ENCODE measurements around the gene KIAA1755. TPM values are rescaled to one million over a fixed set of nuclear protein-coding genes. Genes with fewer than 3 reads are reported as not detected.

The KIAA1755 gene
- total RNA-seq, 4 donors from 2014 or later: 0.12 to 3.4 (median 0.39) TPM

Other genes with a start within 250 kb of the KIAA1755 start
- 10 to 100 TPM in 3 of 4 donors, 1 to 10 TPM in 1; 5.1 to 14.7 (median 10.5) TPM for gene TTI1, start 227.3 kb downstream of the KIAA1755 start, total RNA-seq
- gene RPRD1B, start 227.0 kb downstream of the KIAA1755 start, total RNA-seq: 10 to 100 TPM; 15.2 to 25.9 (median 23.6) TPM
- 10 to 100 TPM in 2 of 4 donors, 1 to 10 TPM in 2; 2.8 to 33.2 (median 11.5) TPM for gene TGM2, start 95.5 kb downstream of the KIAA1755 start, total RNA-seq
- gene BPI, start 43.4 kb upstream of the KIAA1755 start, total RNA-seq: under 1 TPM in 1 of 4 donors, not detected in 3; 0.26 TPM
- gene LBP, start 85.7 kb upstream of the KIAA1755 start, total RNA-seq: under 1 TPM in 1 of 4 donors, not detected in 3; 0.18 TPM
- 10 to 100 TPM; 17.9 to 37.7 (median 28.0) TPM for gene SNHG17, start 174.6 kb upstream of the KIAA1755 start, total RNA-seq
- 10 to 100 TPM; 17.4 to 38.5 (median 26.9) TPM for gene RALGAPB, start 212.1 kb upstream of the KIAA1755 start, total RNA-seq